Inferior parietal cortex (tissue), 1 donor: ENCODE measurements around the gene PI4KA.
"Not testable (repeated sequence)": the region's sequence is repeated elsewhere in the genome, so short reads cannot be mapped to it uniquely, and the experiment has no call there.

Source experiments
- DNase-seq: peaks from one replicate; pipeline ENCODE4 v3.0.0-alpha.2; 2016; ENCODE audit errors: extremely low spot score

PI4KA gene

DNA sequence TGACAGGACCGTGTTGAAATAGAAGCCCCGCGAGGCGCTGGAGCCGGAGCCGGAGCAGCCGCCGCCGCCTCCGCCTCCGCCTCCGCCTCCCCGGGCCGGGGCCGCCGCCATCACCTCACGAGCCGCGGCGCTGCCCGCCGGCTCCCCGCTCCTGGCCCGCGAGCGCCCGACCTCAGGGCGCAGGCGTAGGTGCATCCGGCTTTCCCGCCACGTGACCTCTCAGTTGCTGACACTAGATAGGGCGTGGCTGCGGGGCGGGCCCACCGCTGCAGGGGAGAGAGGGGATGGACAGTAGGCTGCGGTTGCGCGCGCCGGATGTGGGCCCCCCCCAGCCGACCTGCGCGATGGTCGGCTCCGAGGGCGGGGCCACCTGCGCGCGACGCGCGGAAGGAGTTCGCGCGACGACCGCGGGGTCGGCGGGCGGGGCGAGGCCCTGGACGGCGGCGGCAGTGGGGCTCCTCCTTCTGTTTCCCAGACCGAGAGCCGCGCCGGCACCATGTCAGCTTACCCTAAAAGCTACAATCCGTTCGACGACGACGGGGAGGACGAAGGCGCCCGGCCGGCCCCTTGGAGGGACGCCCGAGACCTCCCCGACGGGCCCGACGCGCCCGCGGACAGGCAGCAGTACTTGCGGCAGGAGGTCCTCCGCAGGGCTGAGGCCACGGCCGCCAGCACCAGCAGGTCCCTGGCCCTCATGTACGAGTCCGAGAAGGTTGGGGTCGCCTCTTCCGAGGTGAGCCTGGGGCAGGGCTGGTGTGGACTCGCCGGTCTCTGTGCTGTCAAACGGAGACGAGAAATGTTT lies at the start of gene PI4KA, which contains the start of gene SNAP29:
Gene PI4KA, minus strand, starts transcription at position 197 of the 802 bp plus-strand sequence. Its CDS starts 86 bp downstream, at position 111.
Gene SNAP29, plus strand, starts transcription at position 393 of the 802 bp plus-strand sequence. Its CDS starts 104 bp downstream, at position 497.
- peak; percentile 99 for DNase-seq

DNA sequence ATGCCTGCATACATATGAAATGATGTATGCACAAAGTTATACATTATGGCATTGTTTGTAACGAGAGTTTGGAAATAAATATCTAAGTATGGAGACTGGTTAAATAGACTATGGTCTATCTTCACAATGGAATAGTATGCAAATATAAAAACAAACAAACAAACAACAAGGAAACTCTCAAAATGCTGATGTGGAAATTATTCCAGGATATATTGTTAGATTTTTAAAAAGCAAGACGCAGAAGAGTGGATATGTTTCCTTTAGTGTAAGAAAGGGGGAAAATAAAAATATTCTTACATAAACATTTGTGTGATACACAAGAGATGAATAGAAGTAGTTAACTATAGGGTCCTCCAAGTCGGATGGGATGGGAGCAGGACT lies 47.8 kb upstream of the PI4KA start:
- no peak for DNase-seq

DNA sequence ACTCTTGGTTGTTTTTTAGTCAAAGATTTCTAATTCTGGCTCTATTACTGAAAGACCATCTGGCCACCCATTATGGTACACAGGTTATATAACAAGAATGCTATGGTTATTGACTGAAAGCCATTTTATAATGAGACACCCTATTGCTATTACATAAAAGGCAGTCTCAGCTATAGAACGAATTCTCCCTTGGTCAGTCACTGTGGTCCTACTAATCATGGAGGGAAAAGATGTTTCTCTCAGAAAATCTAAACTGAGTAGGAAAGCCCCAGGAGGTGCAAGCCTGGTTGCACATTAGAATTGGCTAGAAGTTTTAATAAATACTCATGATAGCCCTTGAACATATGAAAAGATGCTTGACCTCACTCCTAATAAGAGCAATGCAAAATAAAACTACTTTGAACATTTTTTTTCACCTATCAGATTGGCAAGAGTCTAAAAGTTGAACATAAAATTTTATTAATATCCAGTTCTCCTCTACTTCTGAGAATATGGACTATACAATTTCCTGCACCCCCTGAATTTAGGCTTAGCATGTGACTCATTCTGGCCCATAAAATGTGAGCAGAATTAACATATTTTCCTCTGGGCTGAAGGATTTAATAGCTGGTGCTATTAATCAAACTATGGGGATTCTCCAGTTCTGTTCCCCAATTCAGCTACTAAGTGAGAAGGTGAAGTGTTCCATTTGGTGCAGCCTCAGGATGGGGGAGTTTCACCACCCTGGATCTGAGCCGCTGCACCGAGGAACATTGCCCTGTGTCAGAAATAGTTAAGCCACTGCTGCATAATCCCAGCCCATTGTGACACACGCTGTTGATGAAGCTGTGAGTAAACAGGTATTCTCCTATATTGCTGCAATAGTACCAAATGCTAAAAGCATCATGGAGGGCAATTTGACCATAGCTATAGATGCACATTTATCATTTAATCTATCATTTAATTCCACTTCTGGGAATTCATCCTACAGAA lies 47.1 kb upstream of the PI4KA start:
- DNase-seq = no peak

DNA sequence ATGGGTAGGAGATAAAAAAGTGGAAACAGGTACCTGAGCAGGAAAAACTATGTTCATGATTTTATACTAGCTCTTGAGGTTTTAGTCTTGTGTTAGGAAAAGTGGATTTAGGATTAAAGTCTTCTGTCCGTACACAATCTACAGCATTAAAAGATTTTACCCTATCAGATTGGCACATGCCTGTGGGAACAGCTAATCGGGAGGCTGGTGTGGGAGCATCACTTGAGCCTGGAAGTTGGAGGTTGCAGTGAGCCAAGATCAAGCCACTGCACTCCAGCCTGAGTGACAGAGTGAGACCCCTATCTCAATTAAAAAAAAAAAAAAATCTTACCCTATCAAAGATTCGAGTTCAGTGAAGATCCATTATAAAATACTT lies 46.4 kb upstream of the PI4KA start:
- DNase-seq = no peak

DNA sequence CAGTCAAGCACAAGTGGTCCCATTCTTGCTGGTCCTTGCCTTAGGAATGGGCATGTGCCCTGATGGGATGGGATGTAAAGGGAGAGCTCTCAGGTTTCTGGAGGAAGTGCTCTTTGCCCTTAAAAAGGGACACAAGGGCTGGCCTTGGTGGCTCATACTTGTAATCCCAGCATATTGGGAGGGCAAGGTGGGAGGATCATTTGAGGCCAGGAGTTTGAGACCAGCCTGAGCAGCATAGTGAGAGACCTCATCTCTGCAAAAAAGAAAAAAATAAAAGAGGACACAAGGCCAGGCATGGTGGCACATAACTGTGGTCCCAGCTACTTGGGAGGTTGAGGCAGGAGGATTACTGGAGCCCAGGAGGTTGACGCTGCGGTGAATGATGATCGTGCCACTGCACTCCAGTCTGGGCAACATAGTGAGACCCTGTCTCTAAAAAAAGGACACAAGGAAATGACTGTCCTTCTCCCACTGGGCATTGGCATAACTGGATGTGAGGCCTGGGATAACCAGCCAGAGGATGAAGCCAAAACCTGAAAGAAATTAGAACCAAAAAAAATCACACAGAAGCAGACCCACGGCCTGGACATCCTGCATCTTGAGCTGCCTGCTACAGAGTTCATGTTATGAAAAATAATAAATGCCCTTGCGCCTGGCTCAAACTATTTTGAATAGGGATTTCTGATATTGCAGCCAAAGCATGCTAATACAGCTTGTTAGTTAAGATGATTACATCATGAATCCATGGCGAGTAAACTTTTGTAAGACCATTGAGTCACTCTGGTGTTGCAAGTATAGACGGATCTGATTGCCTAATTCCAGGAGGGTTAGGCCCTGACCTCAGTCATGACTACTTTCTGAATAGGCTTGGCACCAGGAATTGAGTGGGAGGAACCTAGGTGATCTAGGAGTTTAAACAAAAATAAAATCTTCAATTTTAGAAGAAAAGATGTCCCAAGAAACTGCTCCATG lies 45.7 kb upstream of the PI4KA start:
- DNase-seq = no peak

DNA sequence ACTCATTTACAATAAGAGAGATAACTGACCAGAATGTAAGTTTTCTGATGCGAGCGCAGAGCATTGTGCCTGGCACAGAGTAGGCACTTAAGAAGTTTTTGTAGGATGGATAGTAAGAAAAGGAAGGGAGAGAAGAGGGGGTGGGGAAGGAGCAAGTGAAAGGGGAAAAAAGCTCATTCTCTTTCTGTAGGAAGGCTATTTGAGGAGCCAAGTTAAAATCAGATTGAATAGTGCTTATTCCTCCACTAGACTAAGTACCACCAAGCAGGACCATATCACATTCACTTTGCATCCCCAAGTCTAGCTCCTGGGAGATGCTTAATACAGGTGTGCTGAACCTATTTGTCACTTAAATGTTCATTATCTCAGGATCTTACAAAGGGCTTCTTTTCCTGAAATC lies 44.5 kb upstream of the PI4KA start:
- DNase-seq = no peak

DNA sequence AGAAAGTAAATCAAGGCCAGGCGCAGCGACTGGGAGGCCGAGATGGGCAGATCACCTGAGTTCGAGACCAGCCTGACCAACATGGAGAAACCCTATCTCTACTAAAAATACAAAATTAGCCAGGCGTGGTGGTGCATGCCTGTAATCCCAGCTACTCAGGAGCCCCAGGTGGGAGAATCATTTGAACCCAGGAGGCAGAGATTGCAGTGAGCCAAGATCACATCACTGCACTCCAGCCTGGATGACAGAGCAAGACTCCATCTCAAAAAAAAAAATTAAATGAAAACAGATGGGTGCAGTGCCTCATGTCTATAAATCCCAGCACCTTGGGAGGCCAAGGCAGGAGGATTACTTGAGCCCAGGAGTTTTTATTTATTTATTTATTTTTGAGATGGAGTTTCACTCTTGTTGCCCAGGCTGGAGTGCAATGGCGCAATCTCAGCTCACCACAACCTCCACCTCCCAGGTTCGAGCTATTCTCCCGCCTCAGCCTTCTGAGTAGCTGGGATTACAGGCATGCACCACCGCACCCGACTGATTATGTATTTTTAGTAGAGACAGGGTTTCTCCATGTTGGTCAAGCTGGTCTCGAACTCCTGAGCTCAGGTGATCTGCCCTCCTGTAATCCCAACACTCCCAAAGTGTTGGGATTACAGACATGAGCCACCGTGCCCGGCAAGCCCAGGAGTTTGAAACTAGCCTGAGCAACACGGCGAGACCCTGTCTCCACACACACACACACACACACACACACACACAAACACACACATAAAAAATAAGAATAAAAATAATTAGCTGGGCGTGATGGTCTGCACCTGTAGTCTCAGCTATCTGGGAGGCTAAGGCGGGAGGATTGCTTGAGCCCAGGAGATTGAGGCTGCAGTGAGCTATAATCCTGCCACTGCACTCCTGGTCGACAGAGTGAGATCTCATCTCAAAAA lies 42.8 kb upstream of the PI4KA start:
- DNase-seq = not testable (repeated sequence)

DNA sequence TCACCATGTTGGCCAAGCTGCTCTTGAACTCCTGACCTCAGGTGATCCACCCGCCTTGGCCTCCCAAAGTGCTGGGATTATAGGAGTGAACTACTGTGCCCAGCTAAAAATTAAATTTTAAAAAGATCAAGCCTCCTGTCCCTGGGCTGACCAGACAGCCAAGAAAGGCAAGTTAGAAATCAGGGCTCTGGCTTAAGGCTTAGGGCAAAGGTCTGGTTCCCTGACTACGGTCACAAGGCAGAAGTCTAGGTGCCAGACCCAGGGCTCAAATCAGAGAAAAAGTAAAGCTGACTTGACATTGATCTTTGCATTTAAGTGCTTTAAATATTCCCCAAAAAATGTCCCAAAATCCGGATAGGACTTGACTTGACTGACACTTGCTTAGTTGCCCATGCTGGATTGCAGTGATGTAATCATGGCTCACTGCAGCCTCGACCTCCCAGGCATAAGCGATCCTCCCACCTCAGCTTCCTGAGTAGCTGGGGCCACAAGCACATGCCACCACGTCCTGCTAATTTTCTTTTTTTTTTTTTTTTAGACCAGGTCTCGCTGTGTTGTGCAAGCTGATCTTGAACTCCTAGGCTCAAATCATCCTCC lies 41.3 kb upstream of the PI4KA start:
- DNase-seq = no peak

DNA sequence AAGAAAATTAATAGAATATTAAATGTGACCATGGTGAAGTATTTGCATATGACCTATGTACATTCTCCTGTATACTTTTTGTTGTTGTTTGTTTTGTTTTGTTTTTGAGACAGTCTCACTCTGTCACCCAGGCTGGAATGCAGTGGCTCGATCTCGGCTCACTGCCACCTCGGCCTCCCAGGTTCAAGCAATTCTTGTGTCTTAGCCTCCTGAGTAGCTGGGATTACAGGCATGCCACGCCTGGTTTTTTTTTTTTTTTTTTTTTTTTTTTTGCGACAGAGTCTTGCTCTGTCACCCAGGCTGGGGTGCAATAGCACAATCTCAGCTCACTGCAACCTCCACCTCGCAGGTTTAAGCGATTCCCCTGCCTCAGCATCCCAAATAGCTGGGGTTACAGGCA lies 39.1 kb upstream of the PI4KA start:
- DNase-seq = not testable (repeated sequence)

DNA sequence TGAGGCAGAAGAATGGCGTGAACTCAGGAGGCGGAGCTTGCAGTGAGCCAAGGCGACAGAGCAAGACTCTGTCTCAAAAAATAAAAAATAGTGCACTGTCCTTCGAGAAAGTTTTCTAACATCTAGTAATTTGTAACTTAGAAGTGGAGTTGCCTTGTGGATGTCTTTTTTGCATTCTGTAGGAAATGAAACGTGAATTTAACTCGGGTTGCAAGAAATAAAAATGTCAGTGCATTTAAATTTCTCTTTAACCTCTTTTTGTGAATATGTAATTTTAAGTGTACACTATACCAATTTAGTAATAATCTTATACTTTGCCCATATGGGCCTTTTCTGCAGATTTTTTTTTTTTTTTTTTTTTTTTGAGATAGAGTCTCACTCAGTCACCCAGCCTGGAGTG lies 32.4 kb upstream of the PI4KA start:
- no peak for DNase-seq

DNA sequence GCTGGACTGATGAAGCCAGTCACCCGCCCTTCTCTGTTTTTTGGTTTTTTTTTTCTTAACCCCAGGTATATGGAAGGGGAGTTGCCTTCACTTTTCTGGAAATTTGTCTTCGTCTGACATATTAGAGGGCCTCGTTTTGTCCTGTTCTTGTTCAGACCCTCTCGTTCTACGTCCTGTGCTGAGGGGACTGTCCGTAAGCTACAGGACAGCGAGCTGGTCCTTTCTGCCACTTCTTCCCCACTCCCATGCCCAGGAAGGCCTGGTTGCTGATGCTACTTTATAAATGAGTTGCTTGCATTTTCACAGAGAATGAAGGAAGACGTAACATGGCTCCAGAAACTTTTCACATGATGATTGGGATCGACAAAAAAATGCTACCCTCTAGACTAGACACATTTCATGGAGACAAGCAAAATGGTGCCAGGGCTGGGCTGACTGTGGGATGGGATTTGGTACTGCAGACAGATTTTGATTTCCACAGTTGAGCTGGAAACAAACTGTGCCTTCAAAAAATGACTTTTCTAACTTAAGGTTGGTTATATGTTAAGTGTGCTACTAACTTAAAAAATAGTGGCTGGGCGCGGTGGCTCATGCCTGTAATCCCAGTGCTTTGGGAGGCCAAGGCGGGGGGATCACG lies 31.4 kb upstream of the PI4KA start:
- no peak for DNase-seq

DNA sequence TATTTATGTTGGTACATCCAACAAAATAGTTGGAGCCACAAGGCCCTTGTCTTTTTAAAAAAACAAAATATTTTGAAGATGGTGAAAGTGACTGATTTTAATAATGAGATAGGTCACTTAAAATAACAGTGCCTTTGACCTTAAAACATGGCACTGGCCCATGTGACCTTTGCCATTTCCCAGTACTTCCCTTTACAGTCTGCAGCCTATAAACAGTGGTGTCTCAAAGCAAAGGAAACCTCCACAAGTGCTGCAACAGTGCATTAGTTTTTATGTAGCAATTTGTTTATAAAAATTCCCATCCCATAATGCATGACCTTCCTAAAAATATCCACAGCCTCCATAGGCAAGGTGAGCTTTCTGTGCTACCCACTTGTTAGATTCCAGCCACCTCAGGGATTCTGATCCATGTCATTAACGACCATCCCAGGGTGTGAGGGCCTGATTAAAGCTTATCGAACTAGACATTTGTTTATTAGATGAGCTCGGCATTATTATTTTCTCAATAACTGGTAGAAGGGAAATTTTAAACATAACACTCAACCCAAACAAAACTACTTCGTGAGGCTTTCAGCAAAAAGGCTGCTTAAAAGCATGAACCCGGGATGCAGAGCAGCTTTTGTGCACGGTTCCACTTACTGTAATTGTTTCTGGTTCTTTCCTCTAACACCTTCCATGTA lies 30.6 kb upstream of the PI4KA start:
- DNase-seq = no peak

DNA sequence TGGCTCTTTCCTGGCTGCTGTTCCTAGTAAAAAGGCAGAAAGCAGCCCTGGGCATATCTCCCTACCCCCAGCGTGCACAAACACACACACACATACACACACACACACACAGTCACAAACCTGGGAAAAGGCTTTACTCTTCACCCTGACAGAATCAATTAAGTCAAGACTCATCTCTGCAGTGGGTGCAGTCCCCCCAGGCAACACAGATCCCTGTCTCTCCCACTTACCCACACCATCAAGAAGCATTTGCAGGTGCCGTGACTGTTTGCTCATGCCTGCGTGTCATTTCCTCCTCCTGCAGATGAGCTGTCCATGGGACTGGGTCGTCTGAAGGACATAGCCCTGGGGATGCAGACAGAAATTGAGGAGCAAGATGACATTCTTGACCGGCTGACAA lies 28.8 kb upstream of the PI4KA start:
- DNase-seq = no peak

DNA sequence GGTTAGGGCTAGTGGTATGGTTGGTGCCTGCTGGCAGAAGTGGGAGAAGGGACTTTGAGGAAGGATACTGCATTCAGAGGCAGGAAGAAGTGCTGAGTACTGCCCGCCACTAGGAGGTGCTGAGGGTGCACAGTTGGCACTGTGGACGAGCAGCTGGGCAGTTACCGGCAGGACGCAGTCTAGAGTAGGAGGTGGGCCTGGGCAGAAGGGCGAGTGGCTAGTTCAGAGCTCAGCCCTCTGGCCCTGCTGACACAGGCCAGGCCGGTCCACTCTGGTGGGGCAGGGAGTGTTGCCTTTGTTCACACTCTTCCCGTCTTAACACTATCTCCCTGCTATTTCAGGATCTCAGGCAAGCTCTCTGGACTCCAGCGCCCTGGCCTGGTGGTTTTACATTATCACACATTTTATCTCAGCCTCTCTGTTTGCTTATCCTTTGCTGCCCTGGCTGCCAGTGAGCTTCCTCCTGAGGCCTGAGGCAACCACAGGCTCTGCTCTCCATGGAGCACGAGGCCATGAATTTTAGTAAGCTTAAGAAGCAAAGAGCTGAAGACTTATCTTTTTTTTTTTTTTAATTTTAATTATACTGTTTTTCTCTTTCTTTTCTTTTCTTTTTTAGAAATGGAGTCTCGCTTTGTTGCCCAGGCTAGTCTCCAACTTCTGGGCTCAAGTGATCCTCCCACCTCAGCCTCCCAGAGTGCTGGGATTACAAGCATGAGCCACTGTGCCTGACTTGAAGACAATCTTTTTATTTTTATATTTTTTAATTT lies 27.1 kb upstream of the PI4KA start:
- peak; percentile 84 for DNase-seq

DNA sequence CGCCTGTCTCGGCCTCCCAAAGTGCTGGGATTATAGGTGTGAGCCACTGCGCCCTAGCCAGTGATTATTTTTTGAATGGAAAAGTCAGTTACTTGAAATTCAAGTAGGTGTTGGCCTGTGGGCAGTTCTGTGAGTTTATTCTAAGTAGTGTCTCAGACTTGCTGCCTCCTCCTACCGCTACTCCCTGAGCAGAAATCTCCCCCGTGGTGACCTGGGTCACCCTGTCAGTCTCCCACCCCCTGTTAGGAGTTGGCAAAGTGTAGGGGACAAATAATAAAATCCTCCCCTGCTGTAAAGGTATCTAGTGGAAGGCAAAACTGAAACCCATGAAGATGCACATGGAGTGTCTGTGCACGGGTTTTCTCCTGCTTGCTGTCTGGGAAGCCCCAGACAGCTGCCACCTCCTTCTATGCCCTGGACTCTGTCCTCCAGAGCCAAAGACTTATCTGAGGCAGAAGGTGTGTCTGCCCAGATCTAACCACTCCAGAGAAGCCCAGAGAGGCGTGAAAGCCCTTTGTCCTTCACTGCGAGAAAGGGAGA lies 26.5 kb upstream of the PI4KA start:
- DNase-seq = no peak

DNA sequence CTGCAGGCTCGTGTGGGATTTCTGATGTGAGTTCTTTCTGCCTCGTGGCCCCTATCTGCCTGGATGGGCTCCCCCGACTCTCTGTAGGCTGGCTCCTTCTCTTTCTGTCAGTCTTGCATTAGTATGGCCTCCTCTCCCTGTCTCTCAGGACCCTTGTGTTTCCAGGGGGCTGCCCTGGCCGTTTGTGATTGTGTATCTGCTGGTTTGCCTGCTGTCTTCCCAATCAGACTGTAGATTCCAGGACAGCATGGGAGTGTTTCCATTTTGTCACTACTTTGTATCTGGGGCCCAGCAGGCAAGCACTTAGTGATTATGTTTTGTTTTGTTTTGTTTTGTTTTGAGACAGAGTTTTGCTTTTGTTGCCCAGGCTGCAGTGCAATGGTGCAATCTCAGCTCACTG lies 25.8 kb upstream of the PI4KA start:
- DNase-seq = no peak

DNA sequence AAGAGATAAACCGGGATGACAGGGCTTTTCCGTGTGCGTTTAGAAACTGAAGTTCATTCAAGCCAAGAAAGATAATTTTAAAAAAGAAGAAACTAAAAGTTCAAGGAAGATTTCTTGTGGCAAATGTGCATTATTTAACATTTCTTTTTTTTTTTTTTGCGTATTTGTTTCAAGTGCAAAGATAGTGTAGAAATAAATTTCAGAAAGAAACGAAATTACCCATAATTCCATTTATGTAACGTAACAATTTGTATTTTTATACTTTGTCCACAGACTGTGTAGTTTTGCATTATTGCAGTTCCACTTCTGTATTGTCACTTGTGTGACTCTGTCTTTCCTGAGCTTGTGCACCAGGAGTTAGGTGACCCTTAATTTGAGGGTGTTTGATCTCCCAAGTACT lies 24.2 kb upstream of the PI4KA start:
- DNase-seq = no peak
